ENCODE data around the gene GARRE1.

The GARRE1 gene

GRCh38 chr19:34222386-34222785, 32.0 kb upstream of the GARRE1 start:
- in situ Hi-C loops (cut with HindIII; ENCODE audit: low sequenced_read_pairs): no loop called here
- TF ChIP-seq CTCF (IDR thresholded peaks at IDR 0.05; ENCODE audit: low read depth, low read length): no peak
- DNase-seq (ENCODE audit: low read depth, low spot score): no peak

GRCh38 chr19:34224996-34225658, 29.2 kb upstream of the GARRE1 start:
- peak; percentile 61 for DNase-seq (ENCODE audit: low read depth, low spot score)
- in situ Hi-C loops (cut with HindIII; ENCODE audit: low sequenced_read_pairs): no loop called here
- no peak overlapping the region for H3K4me3 ChIP-seq (ENCODE audit: low read depth, low read length)
- no peak for TF ChIP-seq CTCF (IDR thresholded peaks at IDR 0.05; ENCODE audit: low read depth, low read length)

More at GRCh38 chr19:34222386-34222785, 32.0 kb upstream of the GARRE1 start:
- no peak overlapping the region for H3K4me3 ChIP-seq (ENCODE audit: low read depth, low read length)

- DNase-seq (ENCODE audit: low read depth, low spot score): no peak
- no peak for TF ChIP-seq CTCF (IDR thresholded peaks at IDR 0.05; ENCODE audit: low read depth, low read length)
- in situ Hi-C loops (cut with HindIII; ENCODE audit: low sequenced_read_pairs): no loop called here
- no peak overlapping the region for H3K4me3 ChIP-seq (ENCODE audit: low read depth, low read length)
These were observed 28.7 kb upstream of the GARRE1 start for GRCh38 chr19:34225659-34226015.

- in situ Hi-C loops (cut with HindIII; ENCODE audit: low sequenced_read_pairs): no loop called here
- no peak for TF ChIP-seq CTCF (IDR thresholded peaks at IDR 0.05; ENCODE audit: low read depth, low read length)
- H3K4me3 ChIP-seq (ENCODE audit: low read depth, low read length): no peak overlapping the region
- no peak for DNase-seq (ENCODE audit: low read depth, low spot score)
These were observed 28.3 kb upstream of the GARRE1 start for GRCh38 chr19:34226036-34226435.

GRCh38 chr19:34228347-34228746, 26.0 kb upstream of the GARRE1 start:
- TF ChIP-seq CTCF (IDR thresholded peaks at IDR 0.05; ENCODE audit: low read depth, low read length): no peak
- no peak for DNase-seq (ENCODE audit: low read depth, low spot score)
- no peak overlapping the region for H3K4me3 ChIP-seq (ENCODE audit: low read depth, low read length)
- in situ Hi-C loops (cut with HindIII; ENCODE audit: low sequenced_read_pairs): no loop called here

GRCh38 chr19:34228762-34229161, 25.6 kb upstream of the GARRE1 start:
- TF ChIP-seq CTCF (IDR thresholded peaks at IDR 0.05; ENCODE audit: low read depth, low read length): no peak
- DNase-seq (ENCODE audit: low read depth, low spot score): no peak
- in situ Hi-C loops (cut with HindIII; ENCODE audit: low sequenced_read_pairs): no loop called here
- H3K4me3 ChIP-seq (ENCODE audit: low read depth, low read length): no peak overlapping the region
